Stimulated activated CD4-positive, alpha-beta T cell treated with anti-CD3 and anti-CD28 coated beads, Interleukin-15, amount 100 ng/mL, for 48 hours (primary cell): Measurements from ENCODE around the gene SELPLG.
A peak's percentile ranks its signal among the peaks of the same experiment; 100 is the strongest.
"Not testable (repeated sequence)": the region's sequence is repeated elsewhere in the genome, so short reads cannot be mapped to it uniquely, and the experiment has no call there.

Experiments
- DNase-seq, 2 donors: peaks; one replicate each; pipeline ENCODE4 v3.0.0-alpha.2; 2020; ENCODE audit warnings: low read depth in 2 of 2

The SELPLG gene

DNA sequence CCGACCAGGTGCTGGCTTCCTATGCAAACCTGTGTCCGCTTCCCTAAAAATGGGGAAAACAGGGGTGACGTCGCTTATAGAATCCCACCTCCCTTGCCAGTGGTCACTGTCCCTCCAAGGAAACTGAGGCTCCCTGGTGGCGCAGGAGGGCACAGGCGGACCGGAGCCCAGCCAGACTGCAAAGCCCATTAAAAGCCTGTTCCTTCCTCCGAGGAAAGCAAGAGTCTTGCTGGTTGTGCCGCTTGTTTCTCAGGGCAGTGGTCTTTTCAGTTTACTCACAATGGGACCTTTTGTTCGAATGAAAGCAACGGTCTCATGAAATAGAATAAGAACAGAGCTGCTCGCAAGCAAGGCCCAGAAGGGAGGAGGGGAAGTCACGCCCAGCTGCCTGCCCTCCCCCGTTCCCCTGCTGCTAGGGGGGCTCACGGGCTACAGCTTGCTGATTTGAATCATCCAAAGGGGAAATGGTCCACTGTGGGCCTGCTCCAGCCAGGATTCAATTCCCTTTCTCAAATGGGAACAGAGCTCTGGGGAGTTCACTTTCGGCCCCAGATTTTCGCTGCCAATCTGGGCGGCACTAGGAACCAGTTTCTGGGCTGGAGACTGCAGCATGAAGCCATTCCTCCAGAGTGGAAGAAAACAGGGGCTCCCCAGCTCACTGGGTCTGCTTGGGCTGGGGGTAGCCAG, 4.6 kb upstream of the SELPLG start:
- DNase-seq: no peak

DNA sequence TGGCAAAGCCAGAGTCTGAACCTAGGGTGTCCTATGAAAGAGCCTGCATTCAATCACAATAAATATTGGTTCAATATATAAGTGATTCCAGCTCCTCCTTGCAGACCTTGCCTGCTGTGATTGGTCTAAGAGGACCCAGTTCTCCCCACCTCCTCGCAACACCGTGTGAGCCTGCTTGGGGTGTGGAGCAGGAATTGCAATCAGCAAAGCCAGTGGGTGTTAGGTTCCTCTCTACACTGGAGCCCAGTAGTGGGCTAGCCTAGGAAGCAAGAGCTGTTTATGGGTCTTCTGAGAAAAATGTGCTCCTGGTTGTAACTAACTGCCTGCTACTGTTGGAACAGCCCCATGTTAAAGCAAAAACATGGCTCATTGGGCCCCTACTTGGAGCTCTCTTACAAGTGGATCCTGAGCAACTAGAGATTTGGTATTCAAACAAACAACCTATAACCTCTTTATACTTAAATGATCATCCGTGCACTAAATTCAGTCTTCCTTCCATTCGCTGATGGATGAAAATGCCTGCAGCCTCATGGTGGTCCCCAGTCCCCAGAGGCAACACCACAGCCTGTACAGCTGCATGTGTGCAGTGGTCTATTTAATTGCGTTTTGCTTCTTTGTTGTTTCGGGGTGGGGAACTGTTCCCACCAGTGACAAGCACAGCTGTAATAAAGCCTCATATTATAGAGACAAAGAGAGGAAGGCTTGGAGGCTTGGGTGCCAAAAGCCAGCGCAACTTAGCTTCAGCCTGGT, 3.7 kb upstream of the SELPLG start:
- DNase-seq: no peak

DNA sequence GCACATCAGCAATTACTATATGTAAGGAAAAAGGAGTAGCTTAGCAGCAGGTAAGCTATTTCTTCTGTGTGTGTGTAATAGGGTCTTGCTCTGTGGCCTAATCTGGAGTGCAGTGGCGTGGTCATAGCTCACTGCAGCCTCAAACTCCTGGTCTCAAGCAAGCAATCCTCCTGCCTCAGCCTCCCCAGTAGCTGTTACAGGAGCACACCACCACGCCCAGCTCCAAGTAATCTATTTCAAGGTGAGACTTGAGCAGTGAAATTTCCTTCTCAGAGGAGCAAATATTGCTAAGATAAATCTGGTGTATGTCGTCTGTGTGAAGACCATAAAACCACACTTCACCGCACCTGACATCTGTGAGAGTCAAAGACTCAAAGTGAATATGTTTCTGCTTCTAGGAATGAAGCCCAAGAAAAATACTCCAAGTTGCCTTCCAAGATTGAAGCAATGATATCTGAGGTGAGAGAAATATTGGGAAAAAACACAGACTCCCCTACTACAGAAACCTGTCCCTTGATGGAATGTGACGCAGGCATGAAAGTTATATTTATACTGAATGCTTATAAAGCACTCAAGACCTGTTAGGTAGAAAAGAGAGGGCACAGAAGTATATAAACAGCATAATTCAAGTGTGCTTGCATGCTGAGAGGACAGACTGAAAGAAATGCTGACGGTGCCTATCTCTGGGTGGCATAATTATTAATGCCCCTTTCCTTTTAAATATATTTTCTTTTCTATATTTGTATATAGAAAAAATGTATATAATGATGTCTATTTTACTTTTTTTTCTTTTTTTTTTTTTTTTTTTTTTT, 2.5 kb upstream of the SELPLG start:
- DNase-seq: no peak

- no peak for DNase-seq
These were observed 1.7 kb upstream of the SELPLG start for GRCh38 chr12:108635201-108635996.

DNA sequence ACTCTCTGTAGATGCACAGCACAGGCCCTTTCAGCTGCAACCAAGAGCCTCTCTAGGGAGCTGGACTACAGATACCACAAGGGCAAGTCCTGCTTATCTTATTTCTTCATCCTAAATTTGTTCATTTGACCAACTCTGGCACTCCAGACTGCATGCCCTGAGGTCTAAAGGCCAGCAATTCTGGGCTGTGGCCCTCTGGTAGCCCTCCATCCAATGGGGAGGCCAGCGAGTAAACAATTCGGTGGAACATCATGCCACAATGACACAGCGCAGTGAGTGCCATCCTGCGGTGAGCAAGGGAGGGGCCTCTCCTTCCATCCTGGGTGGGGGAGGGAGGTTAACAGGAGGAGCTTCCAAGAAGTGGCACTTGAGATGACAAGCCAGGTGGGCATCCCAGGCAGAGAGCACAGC, 652 bp upstream of the SELPLG start:
- DNase-seq: no peak

GRCh38 chr12:108633081-108633533, 587 bp downstream of the SELPLG start:
- DNase-seq: no peak

- DNase-seq: not testable (repeated sequence)
These were observed 2.4 kb downstream of the SELPLG start for GRCh38 chr12:108631261-108631660.

- DNase-seq: no peak
These were observed 3.0 kb downstream of the SELPLG start for GRCh38 chr12:108630481-108631207.

- peak in 1 of 2 donors; percentile 65 for DNase-seq
These were observed 3.7 kb downstream of the SELPLG start for GRCh38 chr12:108629824-108630476.

- DNase-seq: no peak
These were observed 4.5 kb downstream of the SELPLG start for GRCh38 chr12:108629151-108629550.

- DNase-seq: no peak
These were observed 6.4 kb downstream of the SELPLG start for GRCh38 chr12:108627134-108627920.

DNA sequence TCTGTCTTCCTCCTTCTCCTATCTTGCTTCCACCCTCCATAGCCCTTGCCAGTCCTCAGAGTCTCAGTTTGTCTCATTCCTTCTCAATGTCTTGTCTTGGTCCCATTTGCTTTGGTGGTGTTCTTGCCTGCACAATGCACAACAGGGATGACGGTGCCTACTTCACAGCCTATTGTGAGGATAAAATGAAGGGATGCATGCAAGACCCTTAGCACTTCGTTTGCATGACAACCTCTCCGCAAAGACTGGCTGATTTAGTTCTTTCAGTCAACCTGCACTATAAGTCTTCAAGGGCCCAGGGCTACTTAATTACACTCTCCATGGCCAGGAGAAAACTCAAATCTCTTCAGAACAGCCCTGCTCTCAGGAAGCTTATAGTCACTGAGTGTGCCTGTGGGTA, 8.5 kb downstream of the SELPLG start:
- DNase-seq: no peak

- no peak for DNase-seq
These were observed 10.1 kb downstream of the SELPLG start for GRCh38 chr12:108623577-108623976.

DNA sequence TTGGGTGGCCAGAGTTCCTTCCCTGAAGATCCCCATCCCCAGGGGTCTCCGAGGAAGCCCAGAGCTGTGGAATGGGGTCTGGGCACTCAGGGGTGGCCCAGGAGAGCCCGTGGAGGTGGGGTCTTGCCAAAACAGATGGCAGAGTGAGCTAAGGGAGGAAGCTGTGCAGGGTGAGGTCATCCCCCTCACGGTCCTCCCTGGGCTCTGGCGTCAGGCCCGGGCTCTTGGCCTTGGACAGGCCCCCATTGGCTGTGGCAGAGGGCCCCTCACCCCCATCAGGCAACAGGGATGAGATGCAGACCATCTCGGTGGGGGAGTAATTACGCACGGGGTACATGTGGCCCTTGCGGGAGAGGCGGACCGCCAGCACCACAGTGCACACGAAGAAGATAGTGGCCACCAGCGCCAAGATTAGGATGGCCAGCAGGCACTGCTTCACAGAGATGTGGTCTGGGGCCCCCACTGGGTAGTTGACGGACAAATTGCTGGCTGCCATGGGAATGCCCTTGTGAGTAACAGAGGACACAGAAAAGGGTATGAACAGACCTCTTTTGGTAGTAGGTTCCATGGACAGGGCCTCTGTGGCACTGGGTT, 10.7 kb downstream of the SELPLG start:
- DNase-seq: no peak

GRCh38 chr12:108622421-108622820, 11.3 kb downstream of the SELPLG start:
- DNase-seq: no peak

GRCh38 chr12:108621161-108621560, 12.5 kb downstream of the SELPLG start:
- no peak for DNase-seq

DNA sequence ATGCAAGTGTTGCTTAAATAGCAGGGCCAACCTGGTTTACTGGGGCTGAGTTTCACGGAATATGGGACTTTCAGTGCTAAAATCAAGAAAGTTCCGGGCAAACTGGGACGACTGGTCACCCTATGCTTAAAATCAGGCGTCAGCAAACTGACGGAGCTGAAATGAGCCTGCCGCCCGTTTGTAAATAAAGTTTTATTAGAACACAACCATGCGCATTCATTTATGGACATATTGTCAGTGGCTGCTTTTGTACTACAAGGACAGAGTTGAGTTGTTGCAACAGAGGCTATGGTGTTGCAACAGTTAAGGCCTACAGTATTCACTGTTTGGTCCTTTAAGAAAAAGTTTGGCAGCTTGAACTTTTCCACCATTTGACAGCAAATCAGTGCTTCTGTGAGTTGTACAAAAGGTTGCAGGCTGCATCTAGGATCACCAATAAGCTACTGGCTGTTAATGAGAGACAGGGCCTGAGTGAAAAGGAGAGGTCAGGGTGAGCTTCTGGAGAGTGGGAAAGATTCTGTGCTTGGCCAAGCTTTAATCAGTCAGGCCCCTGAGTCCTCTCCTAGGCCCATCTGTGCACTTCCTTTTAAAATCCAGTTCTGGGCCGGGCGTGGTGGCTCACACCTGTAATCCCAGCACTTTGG, 13.3 kb downstream of the SELPLG start:
- no peak for DNase-seq

DNA sequence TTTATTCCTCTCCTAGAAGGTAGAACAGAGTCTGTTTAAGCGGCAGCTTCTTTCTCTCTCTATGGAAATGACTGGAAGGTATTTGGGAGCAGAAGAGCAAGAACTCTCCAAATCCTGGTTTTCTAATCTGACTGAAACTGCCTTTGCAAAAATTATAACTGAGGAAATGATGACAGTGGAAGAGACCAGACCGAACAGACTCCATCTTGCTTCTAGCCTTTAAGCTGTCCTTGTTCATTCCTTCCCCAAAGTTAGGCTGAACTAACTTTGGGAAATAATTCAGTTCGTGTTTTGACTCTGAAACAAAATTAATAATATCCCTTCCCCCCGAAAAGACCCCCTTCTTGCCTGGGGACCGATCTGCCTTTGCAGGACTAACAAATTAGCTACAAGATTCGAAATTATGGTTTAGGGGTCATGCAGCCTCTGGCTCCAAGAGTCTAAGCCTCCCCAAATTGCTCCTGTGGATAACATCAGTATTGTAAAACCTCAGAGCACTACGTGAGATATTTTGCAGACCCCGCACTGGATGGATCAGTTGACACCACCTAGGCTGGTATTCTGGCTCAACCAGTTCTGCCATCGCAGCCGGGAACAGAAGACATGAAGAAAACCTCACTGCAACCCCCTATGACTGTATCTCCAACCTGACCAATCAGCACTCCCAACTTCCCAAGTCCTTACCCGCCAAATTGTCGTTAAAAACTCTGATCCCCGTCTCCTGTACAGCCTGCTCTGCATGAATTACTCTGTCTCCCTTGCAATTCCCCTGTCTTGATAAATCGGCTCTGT, 14.1 kb downstream of the SELPLG start:
- DNase-seq: no peak
